HG02642 (cell line): ENCODE measurements around the gene POLA2.
"Not testable (repeated sequence)": the region's sequence is repeated elsewhere in the genome, so short reads cannot be mapped to it uniquely, and the experiment has no call there.

ENCODE experiments used
- ATAC-seq: cut with Tn5 transposase; IDR thresholded peaks from one replicate; pipeline ENCODE4 v1.9.1; 2021; ENCODE audit warnings: mild to moderate bottlenecking; ENCODE audit not compliant: unreplicated experiment, poor library complexity

Gene POLA2

DNA sequence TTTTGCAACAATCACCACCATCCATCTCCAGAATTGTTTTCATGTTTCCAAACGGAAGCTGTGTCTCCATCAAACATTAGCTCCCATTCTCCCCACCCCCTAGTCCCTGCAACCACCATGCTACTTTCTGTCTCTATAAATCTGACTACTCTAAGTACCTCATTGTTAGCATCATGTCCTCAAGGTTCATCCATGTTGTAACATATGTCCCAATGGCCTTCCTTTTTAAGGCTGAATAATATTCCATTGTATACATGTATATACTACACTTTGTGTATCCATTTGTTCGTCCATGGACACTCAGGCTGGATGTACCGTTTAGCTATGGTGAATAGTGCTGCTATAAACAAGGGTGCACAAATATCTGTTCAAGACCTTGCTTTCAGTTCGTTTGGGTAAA, 63.7 kb downstream of the POLA2 start:
- no peak for ATAC-seq

DNA sequence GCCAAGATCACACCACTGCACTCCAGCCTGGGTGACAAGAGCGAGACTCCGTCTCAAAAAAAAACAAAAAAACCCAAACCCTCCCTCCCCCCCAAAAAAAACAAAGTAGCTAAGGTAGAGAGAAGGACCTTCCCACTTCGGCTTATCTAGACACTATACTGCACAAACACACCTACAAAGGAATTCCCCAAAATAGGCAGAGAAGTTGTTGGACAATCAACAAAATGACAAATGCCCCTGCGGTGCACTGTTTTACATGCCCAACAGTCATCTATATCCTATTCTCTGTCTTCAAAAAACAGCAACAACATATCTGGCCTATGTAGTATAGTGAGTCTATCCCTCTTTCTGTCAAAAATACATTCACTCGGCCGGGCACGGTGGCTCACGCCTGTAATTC, 65.3 kb downstream of the POLA2 start:
- no peak for ATAC-seq

DNA sequence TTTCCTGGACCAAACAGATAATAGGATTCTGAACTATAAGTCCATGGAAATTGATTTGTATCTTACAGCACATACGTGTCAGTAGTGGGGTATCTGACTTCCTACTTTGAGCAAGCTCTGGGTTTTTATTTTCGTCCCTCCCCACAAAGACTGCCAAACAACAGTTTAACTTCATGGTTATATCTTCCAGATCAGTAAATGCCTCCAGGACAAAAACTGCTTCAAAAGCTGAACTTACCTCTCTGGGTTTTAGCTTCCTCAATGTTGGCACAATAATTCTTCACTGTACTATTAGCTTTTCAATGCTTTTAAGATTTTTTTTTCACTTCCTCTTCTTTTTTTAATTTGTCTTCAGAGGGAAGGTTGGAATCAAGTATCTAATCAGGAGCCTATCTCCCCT, 67.7 kb downstream of the POLA2 start:
- no peak for ATAC-seq

- ATAC-seq, result no peak
Measured at GRCh38 chr11:65329944-65330403, 68.2 kb downstream of the POLA2 start.

- ATAC-seq, result no peak
Measured at GRCh38 chr11:65330544-65330943, 68.8 kb downstream of the POLA2 start.

- not testable (repeated sequence) for ATAC-seq
Measured at GRCh38 chr11:65332591-65332990, 70.8 kb downstream of the POLA2 start.

GRCh38 chr11:65334696-65335295, 73.0 kb downstream of the POLA2 start:
- ATAC-seq, result no peak

DNA sequence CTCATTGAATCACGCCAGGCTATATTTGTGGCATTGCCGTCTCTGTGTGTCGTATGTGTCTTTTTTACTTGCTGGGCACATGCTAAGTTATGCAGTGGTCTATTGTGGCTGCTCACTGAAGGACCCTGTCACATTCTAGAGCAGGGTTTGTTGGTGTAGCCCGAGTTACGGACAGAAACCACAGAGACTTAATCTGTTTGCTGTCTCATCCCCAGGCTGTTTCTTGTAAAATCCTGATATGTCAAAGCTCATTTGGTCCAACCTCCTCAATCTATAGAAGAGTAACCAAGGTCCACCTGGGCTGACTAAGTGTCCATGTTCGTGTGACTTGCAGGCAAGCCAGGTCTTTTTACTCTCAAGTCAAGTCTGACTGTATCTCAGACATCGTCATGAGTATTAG, 76.9 kb downstream of the POLA2 start:
- no peak for ATAC-seq

GRCh38 chr11:65340226-65340625, 78.5 kb downstream of the POLA2 start:
- ATAC-seq, result no peak

DNA sequence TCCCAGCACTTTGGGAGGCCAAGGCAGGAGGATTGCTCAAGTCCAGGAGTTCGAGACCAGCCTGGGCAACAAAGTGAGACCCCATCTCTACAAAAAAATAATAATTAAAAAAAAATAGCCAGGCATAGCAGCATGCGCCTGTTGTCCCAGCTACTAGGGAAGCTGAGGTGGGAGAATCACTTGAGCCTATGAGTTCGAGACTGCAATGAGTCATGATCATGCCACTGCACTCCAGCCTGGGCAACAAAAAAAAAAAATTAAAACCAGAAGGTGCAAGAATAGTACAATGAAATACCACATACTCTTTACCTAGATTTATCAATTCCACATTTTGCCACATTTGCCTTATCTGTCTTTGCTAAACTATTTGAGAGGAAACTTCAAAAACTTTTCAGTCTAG, 80.1 kb downstream of the POLA2 start:
- no peak for ATAC-seq
